ENCODE measurements around the gene ELOVL6.

The ELOVL6 gene

DNA sequence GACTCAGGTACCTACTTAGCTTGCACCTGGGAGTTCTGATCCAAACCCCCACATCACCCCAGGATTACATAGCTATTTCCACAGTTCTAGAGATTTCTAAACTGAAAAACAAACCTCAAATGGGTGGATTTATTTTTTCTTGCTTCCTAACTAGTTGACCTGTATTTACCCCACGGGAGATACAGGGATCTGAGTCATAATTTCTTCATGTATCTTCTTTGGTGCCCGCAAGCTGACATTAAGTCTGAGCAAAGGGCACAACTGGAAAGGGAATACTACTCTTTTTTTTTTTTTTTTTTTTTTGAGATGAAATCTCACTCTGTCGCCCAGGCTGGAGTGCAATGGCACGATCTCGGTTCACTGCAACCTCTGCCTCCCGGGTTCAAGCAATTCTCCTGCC, 10.0 kb upstream of the ELOVL6 start:
- DNase-seq (ENCODE audit: low read depth) = no peak
- H3K4me3 ChIP-seq (ENCODE audit: low read length) = no peak overlapping the region
- TF ChIP-seq, protein P1, sequence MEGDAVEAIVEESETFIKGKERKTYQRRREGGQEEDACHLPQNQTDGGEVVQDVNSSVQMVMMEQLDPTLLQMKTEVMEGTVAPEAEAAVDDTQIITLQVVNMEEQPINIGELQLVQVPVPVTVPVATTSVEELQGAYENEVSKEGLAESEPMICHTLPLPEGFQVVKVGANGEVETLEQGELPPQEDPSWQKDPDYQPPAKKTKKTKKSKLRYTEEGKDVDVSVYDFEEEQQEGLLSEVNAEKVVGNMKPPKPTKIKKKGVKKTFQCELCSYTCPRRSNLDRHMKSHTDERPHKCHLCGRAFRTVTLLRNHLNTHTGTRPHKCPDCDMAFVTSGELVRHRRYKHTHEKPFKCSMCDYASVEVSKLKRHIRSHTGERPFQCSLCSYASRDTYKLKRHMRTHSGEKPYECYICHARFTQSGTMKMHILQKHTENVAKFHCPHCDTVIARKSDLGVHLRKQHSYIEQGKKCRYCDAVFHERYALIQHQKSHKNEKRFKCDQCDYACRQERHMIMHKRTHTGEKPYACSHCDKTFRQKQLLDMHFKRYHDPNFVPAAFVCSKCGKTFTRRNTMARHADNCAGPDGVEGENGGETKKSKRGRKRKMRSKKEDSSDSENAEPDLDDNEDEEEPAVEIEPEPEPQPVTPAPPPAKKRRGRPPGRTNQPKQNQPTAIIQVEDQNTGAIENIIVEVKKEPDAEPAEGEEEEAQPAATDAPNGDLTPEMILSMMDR (IDR thresholded peaks at IDR 0.05; ENCODE audit: insufficient read depth, low read depth, low read length, missing control alignments) = no peak

DNA sequence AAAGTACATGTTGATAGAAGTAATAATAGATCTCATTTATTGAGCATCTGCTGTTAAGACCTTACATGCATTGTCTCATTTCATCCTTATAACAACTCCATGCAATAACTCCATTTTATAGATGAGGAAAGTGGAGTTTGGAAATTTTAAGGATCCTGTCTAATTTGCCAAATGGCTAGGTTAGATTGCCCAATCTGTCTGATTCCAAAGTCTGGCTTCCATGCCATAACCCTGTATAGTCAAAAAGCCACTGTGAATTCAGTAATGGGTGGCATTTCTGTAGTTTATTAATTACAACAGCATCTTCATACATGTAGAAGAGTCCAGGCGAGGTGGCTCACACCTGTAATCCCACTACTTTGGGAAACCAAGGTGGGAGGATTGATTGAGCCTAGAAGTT, 8.8 kb upstream of the ELOVL6 start:
- no peak for DNase-seq (ENCODE audit: low read depth)
- no peak overlapping the region for H3K4me3 ChIP-seq (ENCODE audit: low read length)
- TF ChIP-seq, protein P1 (IDR thresholded peaks at IDR 0.05; ENCODE audit: insufficient read depth, low read depth, low read length, missing control alignments) = no peak

DNA sequence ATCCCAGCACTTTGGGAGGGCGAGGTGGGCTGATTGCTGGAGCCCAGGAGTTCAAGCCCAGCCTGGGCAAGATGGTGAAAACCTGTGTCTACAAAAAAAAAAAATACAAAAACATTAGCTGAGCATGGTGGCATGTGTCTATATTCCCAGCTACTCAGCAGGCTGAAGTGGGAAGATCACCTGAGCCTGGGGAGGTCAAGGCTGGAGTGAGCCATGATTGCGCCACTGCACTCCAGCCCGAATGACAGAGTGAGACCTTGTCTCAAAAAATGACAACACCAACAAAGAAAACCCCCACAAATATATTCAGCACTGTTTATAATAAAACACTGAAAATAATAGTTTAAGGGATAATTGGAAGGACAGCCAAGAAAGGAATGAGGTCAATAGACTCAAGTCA, 3.6 kb upstream of the ELOVL6 start:
- TF ChIP-seq, protein P1 (IDR thresholded peaks at IDR 0.05; ENCODE audit: insufficient read depth, low read depth, low read length, missing control alignments) = no peak
- no peak overlapping the region for H3K4me3 ChIP-seq (ENCODE audit: low read length)
- no peak for DNase-seq (ENCODE audit: low read depth)

DNA sequence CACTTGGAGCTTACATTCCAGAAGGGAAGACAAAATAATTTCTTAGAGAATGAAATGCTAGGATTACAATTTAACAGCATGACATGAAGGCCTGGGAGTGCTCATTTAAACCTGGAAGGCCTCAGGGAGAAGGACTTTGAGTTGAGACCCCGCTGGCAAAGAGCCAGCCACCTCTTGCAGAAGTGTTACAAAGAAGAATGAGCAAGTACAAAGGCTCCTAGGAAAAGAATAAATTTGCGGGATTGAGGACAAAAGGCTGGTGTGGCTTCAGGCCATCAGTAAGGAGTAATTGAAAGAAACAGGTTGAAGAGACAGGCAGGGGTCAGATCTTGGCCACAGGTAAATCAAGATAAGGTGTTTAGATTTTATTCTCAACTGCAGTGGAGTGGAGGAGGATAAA, 3.1 kb upstream of the ELOVL6 start:
- no peak for DNase-seq (ENCODE audit: low read depth)
- H3K4me3 ChIP-seq (ENCODE audit: low read length) = no peak overlapping the region
- TF ChIP-seq, protein P1 (IDR thresholded peaks at IDR 0.05; ENCODE audit: insufficient read depth, low read depth, low read length, missing control alignments) = no peak

DNA sequence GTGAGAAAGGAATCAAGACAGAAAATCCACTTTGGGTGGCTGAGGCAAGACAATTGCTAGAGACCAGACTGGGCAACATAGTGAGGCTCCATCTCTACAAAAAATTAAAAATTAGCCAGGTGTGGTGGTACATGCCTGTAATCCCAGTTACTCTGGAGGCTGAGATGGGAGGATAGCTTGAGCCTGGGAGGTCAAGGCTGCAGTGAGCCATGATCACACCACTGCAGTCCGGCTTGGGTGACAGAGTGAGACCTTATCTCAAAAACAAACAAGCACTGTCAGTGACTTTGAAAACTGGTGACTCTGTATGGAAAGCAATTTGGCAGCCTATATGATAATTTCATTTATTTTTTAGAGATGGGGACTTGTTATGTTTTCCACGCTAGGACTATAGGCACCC, 2.3 kb upstream of the ELOVL6 start:
- no peak for DNase-seq (ENCODE audit: low read depth)
- no peak overlapping the region for H3K4me3 ChIP-seq (ENCODE audit: low read length)
- TF ChIP-seq, protein P1 (IDR thresholded peaks at IDR 0.05; ENCODE audit: insufficient read depth, low read depth, low read length, missing control alignments) = no peak

DNA sequence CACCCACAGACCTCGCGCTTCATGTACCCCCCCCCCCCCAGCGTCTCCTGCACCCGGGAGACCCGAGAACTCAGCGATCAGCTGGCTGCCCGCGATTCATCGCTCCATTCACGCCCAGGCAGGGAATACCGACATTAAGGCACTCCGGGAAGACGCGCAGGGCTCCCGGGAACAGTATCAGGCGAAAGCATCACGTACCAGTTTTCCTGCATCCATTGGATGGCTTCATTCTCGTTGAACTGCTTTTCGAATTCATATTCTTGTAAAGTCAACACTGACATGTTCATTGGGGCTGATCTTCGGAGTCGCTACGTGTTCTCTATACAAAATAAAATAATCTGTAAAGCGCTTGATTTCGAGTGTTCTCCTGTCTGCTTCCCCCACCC, 373 bp downstream of the ELOVL6 start:
- TF ChIP-seq, protein P1 (IDR thresholded peaks at IDR 0.05; ENCODE audit: insufficient read depth, low read depth, low read length, missing control alignments) = no peak
- peak; percentile 58 for DNase-seq (ENCODE audit: low read depth)
- peak overlapping the region; percentile 85 for H3K4me3 ChIP-seq (ENCODE audit: low read length)

DNA sequence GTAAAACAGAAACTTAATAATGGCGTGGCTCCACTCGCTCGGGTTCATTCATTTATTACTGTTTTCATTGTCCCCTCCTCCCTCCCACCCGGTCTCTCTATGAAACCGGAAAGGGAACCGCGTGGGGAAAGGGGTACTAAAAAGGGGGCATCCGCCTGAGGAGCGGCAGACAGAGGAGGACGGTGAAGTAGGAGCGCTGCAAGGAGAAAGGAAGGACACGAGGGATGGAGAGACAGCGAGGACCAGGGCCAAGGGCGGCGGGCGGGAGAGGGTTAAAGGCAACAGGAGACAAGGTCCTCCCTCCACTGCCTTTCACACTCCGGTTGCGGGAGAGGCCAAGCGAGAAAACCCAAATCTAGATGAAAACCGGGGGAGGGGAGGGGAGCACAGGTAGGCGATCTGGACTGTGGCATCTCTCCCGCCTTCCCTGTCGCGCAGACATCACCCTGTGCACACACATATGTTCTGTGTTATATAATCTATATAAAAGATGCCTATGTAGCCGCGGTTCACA, 829 bp downstream of the ELOVL6 start:
- TF ChIP-seq, protein P1 (IDR thresholded peaks at IDR 0.05; ENCODE audit: insufficient read depth, low read depth, low read length, missing control alignments) = no peak
- peak overlapping the region; percentile 85 for H3K4me3 ChIP-seq (ENCODE audit: low read length)
- peak; percentile 30 for DNase-seq (ENCODE audit: low read depth)

Data from epithelial cell of esophagus (primary cell).